MM.1S (cell line): Measurements from ENCODE around the gene LRMDA.

ENCODE experiments used
- CTCF ChIP-seq: fragments of 300-600 bp; sonication (generic); IDR thresholded peaks from 2 replicates; pipeline ENCODE4 v1.5.1; 2016; ENCODE audit warnings: antibody characterized with exemption, low read length, mixed read lengths
- EZH2 ChIP-seq: fragments of 300-600 bp; sonication (generic); optimal IDR thresholded peaks from 2 replicates; pipeline ENCODE3; 2017; ENCODE audit warnings: low read depth, mild to moderate bottlenecking, antibody characterized with exemption, low read length, mixed read lengths

- TF ChIP-seq CTCF (no peak), EZH2 (no peak)
These were observed 654.8 kb downstream of the LRMDA start for GRCh38 chr10:76086170-76086760.
